GM12878 (cell line): ENCODE measurements around the gene WNK2. TPM values are rescaled to one million over a fixed set of nuclear protein-coding genes. Genes with fewer than 3 reads are reported as not detected.

Experiments
- ATAC-seq: fragments of 200-7000 bp; cut with Tn5 transposase; 3 replicates; pipeline ENCODE4 v1.9.1; 2020; ENCODE audit warnings: mild to moderate bottlenecking, moderate library complexity
- BruUV-seq: library from RNA; stranded (reverse); fragments of 400-500 nt; replicated peaks from 2 replicates; lab custom pipeline; 2021; lab: Mats Ljungman, UMichigan
- CTCF ChIA-PET: fragments of 300-600 bp; sonication (Branson Sonifier 250); formaldehyde crosslinking; extraction: SDS; loops from one replicate; lab custom pipeline; 2021; ENCODE audit warnings: inconsistent platforms; lab: Yijun Ruan, JAX
- POLR2A ChIA-PET: fragments of 350-600 bp; formaldehyde crosslinking; extraction: SDS; loops from one replicate; lab custom pipeline; 2021; ENCODE audit warnings: inconsistent platforms; lab: Charles Lee
- RAD21 ChIA-PET: fragments of 300-600 bp; sonication (Branson Sonifier 250); formaldehyde crosslinking; loops from one replicate; lab custom pipeline; 2023; ENCODE audit warnings: antibody characterized with exemption; ENCODE audit not compliant: unreplicated experiment; lab: Charles Lee
- SMC1A ChIA-PET: fragments of 300-600 bp; sonication (Branson Sonifier 250); formaldehyde crosslinking; loops from one replicate; lab custom pipeline; 2023; ENCODE audit not compliant: unreplicated experiment, uncharacterized antibody; lab: Charles Lee
- DNase-seq: peaks from one replicate; pipeline ENCODE4 v3.0.0-alpha.2; 2011; ENCODE audit warnings: low read depth, low spot score
- FAIRE-seq: peaks from 3 replicates; lab custom pipeline; 2011; peaks lifted over from hg19 to GRCh38; lab: Jason Lieb, UNC
- H2AFZ ChIP-seq: 2 replicates; pipeline ENCODE4 v1.6.0; 2011; ENCODE audit warnings: low read depth, low read length, control low read depth; ENCODE audit not compliant: control insufficient read depth
- H3K27ac ChIP-seq: 2 replicates; pipeline ENCODE4 v1.5.1; 2011; ENCODE audit warnings: control low read depth; ENCODE audit not compliant: control insufficient read depth, insufficient read depth
- H3K27me3 ChIP-seq, 2 experiments: replicated peaks in 1 of 2; 2 replicates each; pipeline versions ENCODE4 v1.6.0 to v1.6.1; 2011; ENCODE audit warnings: low read length in 1 of 2; ENCODE audit not compliant: control insufficient read depth in 2 of 2, insufficient read depth in 2 of 2
- H3K36me3 ChIP-seq, 2 experiments: 2 replicates each; pipeline ENCODE4 v1.5.1; 2011; ENCODE audit warnings: low read length in 1 of 2; ENCODE audit not compliant: control insufficient read depth in 2 of 2, insufficient read depth in 2 of 2
- H3K4me1 ChIP-seq: 2 replicates; pipeline ENCODE4 v1.6.1; 2011; ENCODE audit warnings: mild to moderate bottlenecking, low read length, moderate library complexity, mixed read lengths; ENCODE audit not compliant: control insufficient read depth, insufficient read depth
- H3K4me2 ChIP-seq: 2 replicates; pipeline ENCODE4 v1.6.0; 2011; ENCODE audit warnings: control low read depth; ENCODE audit not compliant: control insufficient read depth, insufficient read depth
- H3K4me3 ChIP-seq: fragments of 200-600 bp; sonication (generic); 2 replicates; pipeline ENCODE4 v1.5.1; 2016
- H3K79me2 ChIP-seq: 2 replicates; pipeline ENCODE4 v1.6.0; 2011; ENCODE audit warnings: low read length; ENCODE audit not compliant: control insufficient read depth, insufficient read depth
- H3K9ac ChIP-seq: 2 replicates; pipeline ENCODE4 v1.8.0; 2011; ENCODE audit warnings: low read length, control low read depth, mixed read lengths; ENCODE audit not compliant: control insufficient read depth, insufficient read depth
- H3K9me3 ChIP-seq: replicated peaks from 3 replicates; pipeline ENCODE4 v1.5.1; 2011; ENCODE audit warnings: mild to moderate bottlenecking, low read length; ENCODE audit not compliant: control insufficient read depth, insufficient read depth
- H4K20me1 ChIP-seq: 2 replicates; pipeline ENCODE4 v1.6.0; 2011; ENCODE audit not compliant: control insufficient read depth, insufficient read depth
- EED ChIP-seq: sonication (generic); IDR thresholded peaks from 2 replicates; pipeline ENCODE4 v1.6.1; 2016; ENCODE audit warnings: antibody characterized with exemption, low read depth
- ESRRA ChIP-seq: IDR thresholded peaks from 2 replicates; pipeline ENCODE4 v1.6.1; 2012; ENCODE audit warnings: mild to moderate bottlenecking, low read length, improper control_type of control experiment
- FOXM1 ChIP-seq: IDR thresholded peaks from 2 replicates; pipeline ENCODE4 v1.6.1; 2012; ENCODE audit warnings: low read depth, mild to moderate bottlenecking, inconsistent platforms, low read length, moderate library complexity
- NR2C1 ChIP-seq: fragments of 450-650 bp; IDR thresholded peaks from 2 replicates; pipeline ENCODE4 v1.6.1; 2017; ENCODE audit warnings: antibody characterized with exemption, mild to moderate bottlenecking, moderate library complexity
- RELA ChIP-seq: fragments of 450-650 bp; IDR thresholded peaks from 2 replicates; pipeline ENCODE4 v1.8.0; 2014; ENCODE audit warnings: borderline replicate concordance; ENCODE audit not compliant: partially characterized antibody
- SMARCA5 ChIP-seq: fragments of 450-650 bp; IDR thresholded peaks from 2 replicates; pipeline ENCODE4 v1.6.1; 2017; ENCODE audit warnings: mild to moderate bottlenecking
- SP1 ChIP-seq: IDR thresholded peaks from one replicate; pipeline ENCODE4 v1.6.1; 2011; ENCODE audit warnings: low read depth, low read length
- SUPT20H ChIP-seq: IDR thresholded peaks from 2 replicates; pipeline ENCODE4 v1.6.1; 2011; ENCODE audit warnings: low read depth, mild to moderate bottlenecking, low read length, moderate library complexity, borderline replicate concordance; ENCODE audit not compliant: control insufficient read depth
- WGBS: methylation state at CpG from one replicate; pipeline ENCODE4 v1.1.6; 2016; ENCODE audit warnings: low lambda C conversion rate; ENCODE audit not compliant: insufficient replicate concordance, insufficient coverage; ENCODE audit errors: missing lambda C conversion rate; 5-methylcytosine and 5-hydroxymethylcytosine counted together
- in situ Hi-C: fragments of 300-500 bp; cut with MboI; formaldehyde crosslinking; loops from 9 replicates; pipeline ENCODE4 v1.14.3; 2018; ENCODE audit warnings: mixed read lengths
- intact Hi-C: fragments of 100-400 bp; cut with micrococcal nuclease; formaldehyde crosslinking; loops from one replicate; pipeline ENCODE4 v1.14.2; 2022; ENCODE audit not compliant: unreplicated experiment
- polyA plus RNA-seq, 11 experiments: library from polyadenylated mRNA; depleted of rRNA in 4 of 11; unstranded in 6 of 11; stranded (reverse) in 5 of 11; fragments of >200 nt; fragmentation: Nextera tagmentation in 4 of 11; fragmentation: Illumina TruSeq in 1 of 11; extraction: Ambion mirVana in 4 of 11; extraction: Trizol in 1 of 11; gene quantifications; 1 replicate in 1 of 11; 2 replicates in 10 of 11; pipeline versions ENCODE4 v1.2.1 to v1.2.3, GENCODE V29; 2011 to 2016; ENCODE audit warnings: inconsistent platforms in 2 of 11, missing spikeins in 2 of 11, low read depth in 1 of 11
- total RNA-seq, 4 experiments: library from RNA; depleted of rRNA in 3 of 4; stranded (reverse); fragments of >200 nt in 3 of 4; fragmentation: Illumina TruSeq in 1 of 4; extraction: Trizol in 1 of 4; gene quantifications; 2 replicates each; pipeline versions ENCODE4 v1.2.1 to v1.2.3, GENCODE V29; 2013 to 2021
- TF ChIP-seq, protein P1 (sequence below): IDR thresholded peaks from 2 replicates; pipeline ENCODE4 v1.6.1; 2012; ENCODE audit warnings: low read depth, low read length, improper control_type of control experiment
- TF ChIP-seq, protein P2 (sequence below): IDR thresholded peaks from 2 replicates; pipeline ENCODE4 v1.6.1; 2011; ENCODE audit warnings: borderline replicate concordance, low read depth, mild to moderate bottlenecking, moderate library complexity, mixed read lengths, low read length; ENCODE audit not compliant: insufficient read depth; ENCODE audit errors: extremely low read length
- TF ChIP-seq, protein P3 (sequence below): fragments of 450-650 bp; IDR thresholded peaks from 2 replicates; pipeline ENCODE4 v1.6.1; 2016; ENCODE audit warnings: mild to moderate bottlenecking

WNK2 gene
- total and polyA plus RNA-seq, 10 of the 15 experiments (the other 5 are each of a cell fraction or from before 2014, with no cell fraction given), result 0.15 TPM; not detected in 9

GRCh38 chr9:93209576-93210323, 25.8 kb downstream of the WNK2 start:
- no peak for FAIRE-seq
- no peak for ATAC-seq
- SMC1A ChIA-PET, result no interaction called here
- intact Hi-C loops (no loop called here), in situ Hi-C loops (no loop called here)
- Histone ChIP-seq H3K36me3 (no peaks in the 10 kb centered on the region), H3K4me2 (no peak overlapping the region), H3K79me2 (no peaks in the 10 kb centered on the region), H3K9me3 (no peaks in the 10 kb centered on the region), H3K9ac (no peak overlapping the region), H3K4me1 (no peaks in the 10 kb centered on the region), H3K27me3 (no peaks in the 10 kb centered on the region; a peak in 1 of 4 replicates), H3K4me3 (no peak overlapping the region), H2AFZ (no peak overlapping the region), H3K27ac (no peak overlapping the region), H4K20me1 (no peaks in the 10 kb centered on the region)
- RAD21 ChIA-PET, result no interaction called here
- no TSS peak for BruUV-seq
- WGBS, result 52% methylated on average over 10 of the region's 12 CpGs
- no peak for DNase-seq
- POLR2A ChIA-PET, result no interaction called here
- CTCF ChIA-PET, result no interaction called here
- TF ChIP-seq SP1, result no peak
- no peak for TF ChIP-seq ESRRA

DNA sequence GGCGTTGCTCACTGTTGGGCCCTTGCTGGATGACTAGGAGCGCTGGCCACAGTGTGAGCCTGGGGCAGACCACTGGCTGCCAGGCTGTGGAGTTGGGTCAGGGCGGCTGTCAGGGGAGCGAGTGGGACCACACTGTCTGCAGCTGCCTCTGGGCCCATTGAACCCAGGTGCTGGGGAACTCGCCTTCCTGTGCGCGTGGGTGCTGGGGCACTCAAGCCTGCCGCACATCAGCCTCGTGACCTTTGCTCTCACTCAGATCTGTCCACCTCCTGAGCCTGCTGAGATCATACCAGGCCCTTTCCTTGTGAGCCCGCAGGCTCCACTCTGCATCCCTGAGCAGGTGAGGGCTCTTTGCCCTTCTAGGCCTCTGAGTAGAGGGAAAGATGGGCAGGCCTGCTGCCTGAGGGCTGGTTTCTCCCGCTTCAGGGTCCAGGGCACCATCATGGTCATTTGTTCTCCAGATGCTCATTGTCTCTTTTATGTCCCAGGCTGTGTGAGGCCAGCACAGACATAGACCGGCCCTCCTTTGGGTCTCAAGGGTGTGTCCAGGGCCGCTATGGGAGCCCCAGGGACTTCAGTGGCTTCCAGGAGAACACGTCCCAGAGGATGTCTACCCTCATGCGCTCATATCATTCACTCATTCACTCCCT, 26.5 kb downstream of the WNK2 start:
- BruUV-seq, result no TSS peak
- in situ Hi-C loops, result no loop called here
- RAD21 ChIA-PET, result no interaction called here

More for the DNA sequence above, 26.5 kb downstream of the WNK2 start:
- Histone ChIP-seq H3K79me2 (no peaks in the 10 kb centered on the region), H3K4me2 (no peak overlapping the region), H3K27me3 (no peaks in the 10 kb centered on the region; a peak in 1 of 4 replicates), H3K9me3 (no peaks in the 10 kb centered on the region; the same call in 2 of the 3 replicates), H3K36me3 (no peaks in the 10 kb centered on the region), H2AFZ (no peak overlapping the region), H3K4me3 (no peak overlapping the region)
- CTCF ChIA-PET, result no interaction called here
- WGBS, result 44% methylated on average over 13 of the region's 15 CpGs
- no peak for DNase-seq
- SMC1A ChIA-PET, result no interaction called here
- TF ChIP-seq NR2C1 (no peak), EED (no peak), RELA (no peak), SUPT20H (no peak), SMARCA5 (no peak), FOXM1 (no peak)
- TF ChIP-seq, protein P1, sequence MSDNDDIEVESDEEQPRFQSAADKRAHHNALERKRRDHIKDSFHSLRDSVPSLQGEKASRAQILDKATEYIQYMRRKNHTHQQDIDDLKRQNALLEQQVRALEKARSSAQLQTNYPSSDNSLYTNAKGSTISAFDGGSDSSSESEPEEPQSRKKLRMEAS, result no peak
- TF ChIP-seq, protein P2, sequence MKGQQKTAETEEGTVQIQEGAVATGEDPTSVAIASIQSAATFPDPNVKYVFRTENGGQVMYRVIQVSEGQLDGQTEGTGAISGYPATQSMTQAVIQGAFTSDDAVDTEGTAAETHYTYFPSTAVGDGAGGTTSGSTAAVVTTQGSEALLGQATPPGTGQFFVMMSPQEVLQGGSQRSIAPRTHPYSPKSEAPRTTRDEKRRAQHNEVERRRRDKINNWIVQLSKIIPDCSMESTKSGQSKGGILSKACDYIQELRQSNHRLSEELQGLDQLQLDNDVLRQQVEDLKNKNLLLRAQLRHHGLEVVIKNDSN, result no peak
- TF ChIP-seq, protein P3, sequence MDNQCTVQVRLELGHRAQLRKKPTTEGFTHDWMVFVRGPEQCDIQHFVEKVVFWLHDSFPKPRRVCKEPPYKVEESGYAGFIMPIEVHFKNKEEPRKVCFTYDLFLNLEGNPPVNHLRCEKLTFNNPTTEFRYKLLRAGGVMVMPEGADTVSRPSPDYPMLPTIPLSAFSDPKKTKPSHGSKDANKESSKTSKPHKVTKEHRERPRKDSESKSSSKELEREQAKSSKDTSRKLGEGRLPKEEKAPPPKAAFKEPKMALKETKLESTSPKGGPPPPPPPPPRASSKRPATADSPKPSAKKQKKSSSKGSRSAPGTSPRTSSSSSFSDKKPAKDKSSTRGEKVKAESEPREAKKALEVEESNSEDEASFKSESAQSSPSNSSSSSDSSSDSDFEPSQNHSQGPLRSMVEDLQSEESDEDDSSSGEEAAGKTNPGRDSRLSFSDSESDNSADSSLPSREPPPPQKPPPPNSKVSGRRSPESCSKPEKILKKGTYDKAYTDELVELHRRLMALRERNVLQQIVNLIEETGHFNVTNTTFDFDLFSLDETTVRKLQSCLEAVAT, result no peak
- TF ChIP-seq, all 136 proteins: peak for 0
- Histone ChIP-seq H4K20me1 (no peaks in the 10 kb centered on the region), H3K4me1 (no peaks in the 10 kb centered on the region), H3K9ac (no peak overlapping the region), H3K27ac (no peak overlapping the region)
- intact Hi-C loops, result no loop called here
- no peak for FAIRE-seq
- ATAC-seq, result no peak
- POLR2A ChIA-PET, result no interaction called here
